ENCODE measurements around the gene ATP5F1D.
A peak's percentile ranks its signal among the peaks of the same experiment; 100 is the strongest.

ATP5F1D gene

GRCh38 chr19:1259206-1259875 lies 17.8 kb downstream of the ATP5F1D start:
- DNase-seq (ENCODE audit: low read depth): no peak

- DNase-seq (ENCODE audit: low read depth): no peak
These were observed 18.6 kb downstream of the ATP5F1D start for GRCh38 chr19:1259876-1260748.

- DNase-seq (ENCODE audit: low read depth): peak; percentile 90
These were observed 19.4 kb downstream of the ATP5F1D start for GRCh38 chr19:1260749-1261537.

GRCh38 chr19:1261538-1261797 lies 19.9 kb downstream of the ATP5F1D start:
- DNase-seq (ENCODE audit: low read depth): no peak

- DNase-seq (ENCODE audit: low read depth): no peak
These were observed 20.5 kb downstream of the ATP5F1D start for GRCh38 chr19:1261798-1262622.

- no peak for DNase-seq (ENCODE audit: low read depth)
These were observed 21.1 kb downstream of the ATP5F1D start for GRCh38 chr19:1262623-1263123.

GRCh38 chr19:1263188-1263587 lies 21.6 kb downstream of the ATP5F1D start:
- no peak for DNase-seq (ENCODE audit: low read depth)

GRCh38 chr19:1264801-1265614 lies 23.5 kb downstream of the ATP5F1D start:
- DNase-seq (ENCODE audit: low read depth): no peak

GRCh38 chr19:1265615-1266128 lies 24.1 kb downstream of the ATP5F1D start:
- no peak for DNase-seq (ENCODE audit: low read depth)

- DNase-seq (ENCODE audit: low read depth): no peak
These were observed 24.8 kb downstream of the ATP5F1D start for GRCh38 chr19:1266129-1266915.

GRCh38 chr19:1266916-1267476 lies 25.4 kb downstream of the ATP5F1D start:
- no peak for DNase-seq (ENCODE audit: low read depth)

- DNase-seq (ENCODE audit: low read depth): no peak
These were observed 26.1 kb downstream of the ATP5F1D start for GRCh38 chr19:1267477-1268225.

GRCh38 chr19:1268226-1269064 lies 26.9 kb downstream of the ATP5F1D start:
- no peak for DNase-seq (ENCODE audit: low read depth)

GRCh38 chr19:1269065-1269477 lies 27.5 kb downstream of the ATP5F1D start, which contains the start of gene CIRBP:
Gene CIRBP (plus strand): TSS chr19:1269332. CDS start chr19:1270934, 1,602 bp downstream.
- DNase-seq (ENCODE audit: low read depth): peak; percentile 98

GRCh38 chr19:1269478-1270212 lies 28.1 kb downstream of the ATP5F1D start:
- no peak for DNase-seq (ENCODE audit: low read depth)

GRCh38 chr19:1270213-1270853 lies 28.8 kb downstream of the ATP5F1D start:
- DNase-seq (ENCODE audit: low read depth): no peak

All from stimulated activated CD8-positive, alpha-beta memory T cell treated with anti-CD3 and anti-CD28 coated beads, Interleukin-7, amount 100 ng/mL, for 24 hours (primary cell).